H1 (cell line): Measurements from ENCODE around the gene FMC1. TPM values are rescaled to one million over a fixed set of nuclear protein-coding genes. Genes with fewer than 3 reads are reported as not detected.

Experiments
- CBX5 ChIP-seq: fragments of 300-800, 300-1000 bp; sonication (generic); IDR thresholded peaks from 2 replicates; pipeline ENCODE4 v1.7.1; 2016; ENCODE audit warnings: antibody characterized with exemption, low read length, low read depth
- CREB1 ChIP-seq: IDR thresholded peaks from 2 replicates; pipeline ENCODE4 v1.6.1; 2012; ENCODE audit warnings: inconsistent platforms
- EP300 ChIP-seq, 2 experiments: IDR thresholded peaks; 1 replicate in 1 of 2; 2 replicates in 1 of 2; pipeline ENCODE4 v1.6.1; 2011 to 2012; ENCODE audit warnings: low read depth in 2 of 2, low read length in 2 of 2, mild to moderate bottlenecking in 2 of 2, borderline replicate concordance in 1 of 2, inconsistent platforms in 1 of 2, moderate library complexity in 1 of 2
- POLR2AphosphoS5 ChIP-seq: IDR thresholded peaks from 2 replicates; pipeline ENCODE4 v1.6.1; 2011; ENCODE audit warnings: low read depth, low read length
- POU5F1 ChIP-seq: IDR thresholded peaks from 2 replicates; pipeline ENCODE4 v1.6.1; 2011; ENCODE audit warnings: low read depth, mild to moderate bottlenecking, low read length, moderate library complexity
- SAP30 ChIP-seq: fragments of 300-600 bp; sonication (generic); IDR thresholded peaks from 2 replicates; pipeline ENCODE4 v1.7.1; 2012; ENCODE audit warnings: low read length, moderate library complexity, mild to moderate bottlenecking, inconsistent platforms; ENCODE audit not compliant: insufficient read depth, insufficient replicate concordance
- SIRT6 ChIP-seq: IDR thresholded peaks from one replicate; pipeline ENCODE4 v1.7.1; 2012; ENCODE audit warnings: low read length, inconsistent platforms
- SIX5 ChIP-seq: IDR thresholded peaks from 2 replicates; pipeline ENCODE4 v1.6.1; 2011; ENCODE audit warnings: mild to moderate bottlenecking, low read depth, low read length
- TAF7 ChIP-seq: optimal IDR thresholded peaks from 2 replicates; pipeline ENCODE3; 2011; ENCODE audit warnings: low read depth, mild to moderate bottlenecking, inconsistent platforms, low read length, moderate library complexity, borderline replicate concordance
- polyA plus RNA-seq, 7 experiments: library from polyadenylated mRNA; depleted of rRNA in 3 of 7; stranded (reverse) in 5 of 7; unstranded in 2 of 7; fragments of >200 nt in 5 of 7; fragments of 200-250 nt in 2 of 7; gene quantifications; 1 replicate in 5 of 7; 2 replicates in 1 of 7; 4 replicates in 1 of 7; pipeline versions ENCODE4 v1.2.1 to v1.2.3, GENCODE V29; 2011 to 2013; ENCODE audit warnings: missing spikeins in 2 of 7, mixed read lengths in 2 of 7
- total RNA-seq: library from RNA; stranded (reverse); fragmentation: NEBNext Ultra II Directional; extraction: Animal tissue kit (Norgen Biotek cat#: 25700); gene quantifications from 2 replicates; pipeline ENCODE4 v1.2.1, GENCODE V29; 2021
- TF ChIP-seq, protein P1 (sequence below): fragments of 300-600 bp; sonication (generic); IDR thresholded peaks from 2 replicates; pipeline ENCODE4 v1.7.1; 2012; ENCODE audit warnings: low read length, moderate library complexity, mild to moderate bottlenecking, inconsistent platforms; ENCODE audit not compliant: insufficient replicate concordance

Gene FMC1
- total and polyA plus RNA-seq, 2 of the 8 experiments (the other 6 are each of a cell fraction or from before 2014, with no cell fraction given) = 15.8 to 28.4 TPM

GRCh38 chr7:139366400-139366799 is 25.3 kb downstream of the FMC1 start (continued):
- TF ChIP-seq, protein P1, sequence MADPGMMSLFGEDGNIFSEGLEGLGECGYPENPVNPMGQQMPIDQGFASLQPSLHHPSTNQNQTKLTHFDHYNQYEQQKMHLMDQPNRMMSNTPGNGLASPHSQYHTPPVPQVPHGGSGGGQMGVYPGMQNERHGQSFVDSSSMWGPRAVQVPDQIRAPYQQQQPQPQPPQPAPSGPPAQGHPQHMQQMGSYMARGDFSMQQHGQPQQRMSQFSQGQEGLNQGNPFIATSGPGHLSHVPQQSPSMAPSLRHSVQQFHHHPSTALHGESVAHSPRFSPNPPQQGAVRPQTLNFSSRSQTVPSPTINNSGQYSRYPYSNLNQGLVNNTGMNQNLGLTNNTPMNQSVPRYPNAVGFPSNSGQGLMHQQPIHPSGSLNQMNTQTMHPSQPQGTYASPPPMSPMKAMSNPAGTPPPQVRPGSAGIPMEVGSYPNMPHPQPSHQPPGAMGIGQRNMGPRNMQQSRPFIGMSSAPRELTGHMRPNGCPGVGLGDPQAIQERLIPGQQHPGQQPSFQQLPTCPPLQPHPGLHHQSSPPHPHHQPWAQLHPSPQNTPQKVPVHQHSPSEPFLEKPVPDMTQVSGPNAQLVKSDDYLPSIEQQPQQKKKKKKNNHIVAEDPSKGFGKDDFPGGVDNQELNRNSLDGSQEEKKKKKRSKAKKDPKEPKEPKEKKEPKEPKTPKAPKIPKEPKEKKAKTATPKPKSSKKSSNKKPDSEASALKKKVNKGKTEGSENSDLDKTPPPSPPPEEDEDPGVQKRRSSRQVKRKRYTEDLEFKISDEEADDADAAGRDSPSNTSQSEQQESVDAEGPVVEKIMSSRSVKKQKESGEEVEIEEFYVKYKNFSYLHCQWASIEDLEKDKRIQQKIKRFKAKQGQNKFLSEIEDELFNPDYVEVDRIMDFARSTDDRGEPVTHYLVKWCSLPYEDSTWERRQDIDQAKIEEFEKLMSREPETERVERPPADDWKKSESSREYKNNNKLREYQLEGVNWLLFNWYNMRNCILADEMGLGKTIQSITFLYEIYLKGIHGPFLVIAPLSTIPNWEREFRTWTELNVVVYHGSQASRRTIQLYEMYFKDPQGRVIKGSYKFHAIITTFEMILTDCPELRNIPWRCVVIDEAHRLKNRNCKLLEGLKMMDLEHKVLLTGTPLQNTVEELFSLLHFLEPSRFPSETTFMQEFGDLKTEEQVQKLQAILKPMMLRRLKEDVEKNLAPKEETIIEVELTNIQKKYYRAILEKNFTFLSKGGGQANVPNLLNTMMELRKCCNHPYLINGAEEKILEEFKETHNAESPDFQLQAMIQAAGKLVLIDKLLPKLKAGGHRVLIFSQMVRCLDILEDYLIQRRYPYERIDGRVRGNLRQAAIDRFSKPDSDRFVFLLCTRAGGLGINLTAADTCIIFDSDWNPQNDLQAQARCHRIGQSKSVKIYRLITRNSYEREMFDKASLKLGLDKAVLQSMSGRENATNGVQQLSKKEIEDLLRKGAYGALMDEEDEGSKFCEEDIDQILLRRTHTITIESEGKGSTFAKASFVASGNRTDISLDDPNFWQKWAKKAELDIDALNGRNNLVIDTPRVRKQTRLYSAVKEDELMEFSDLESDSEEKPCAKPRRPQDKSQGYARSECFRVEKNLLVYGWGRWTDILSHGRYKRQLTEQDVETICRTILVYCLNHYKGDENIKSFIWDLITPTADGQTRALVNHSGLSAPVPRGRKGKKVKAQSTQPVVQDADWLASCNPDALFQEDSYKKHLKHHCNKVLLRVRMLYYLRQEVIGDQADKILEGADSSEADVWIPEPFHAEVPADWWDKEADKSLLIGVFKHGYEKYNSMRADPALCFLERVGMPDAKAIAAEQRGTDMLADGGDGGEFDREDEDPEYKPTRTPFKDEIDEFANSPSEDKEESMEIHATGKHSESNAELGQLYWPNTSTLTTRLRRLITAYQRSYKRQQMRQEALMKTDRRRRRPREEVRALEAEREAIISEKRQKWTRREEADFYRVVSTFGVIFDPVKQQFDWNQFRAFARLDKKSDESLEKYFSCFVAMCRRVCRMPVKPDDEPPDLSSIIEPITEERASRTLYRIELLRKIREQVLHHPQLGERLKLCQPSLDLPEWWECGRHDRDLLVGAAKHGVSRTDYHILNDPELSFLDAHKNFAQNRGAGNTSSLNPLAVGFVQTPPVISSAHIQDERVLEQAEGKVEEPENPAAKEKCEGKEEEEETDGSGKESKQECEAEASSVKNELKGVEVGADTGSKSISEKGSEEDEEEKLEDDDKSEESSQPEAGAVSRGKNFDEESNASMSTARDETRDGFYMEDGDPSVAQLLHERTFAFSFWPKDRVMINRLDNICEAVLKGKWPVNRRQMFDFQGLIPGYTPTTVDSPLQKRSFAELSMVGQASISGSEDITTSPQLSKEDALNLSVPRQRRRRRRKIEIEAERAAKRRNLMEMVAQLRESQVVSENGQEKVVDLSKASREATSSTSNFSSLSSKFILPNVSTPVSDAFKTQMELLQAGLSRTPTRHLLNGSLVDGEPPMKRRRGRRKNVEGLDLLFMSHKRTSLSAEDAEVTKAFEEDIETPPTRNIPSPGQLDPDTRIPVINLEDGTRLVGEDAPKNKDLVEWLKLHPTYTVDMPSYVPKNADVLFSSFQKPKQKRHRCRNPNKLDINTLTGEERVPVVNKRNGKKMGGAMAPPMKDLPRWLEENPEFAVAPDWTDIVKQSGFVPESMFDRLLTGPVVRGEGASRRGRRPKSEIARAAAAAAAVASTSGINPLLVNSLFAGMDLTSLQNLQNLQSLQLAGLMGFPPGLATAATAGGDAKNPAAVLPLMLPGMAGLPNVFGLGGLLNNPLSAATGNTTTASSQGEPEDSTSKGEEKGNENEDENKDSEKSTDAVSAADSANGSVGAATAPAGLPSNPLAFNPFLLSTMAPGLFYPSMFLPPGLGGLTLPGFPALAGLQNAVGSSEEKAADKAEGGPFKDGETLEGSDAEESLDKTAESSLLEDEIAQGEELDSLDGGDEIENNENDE = no peak
- TF ChIP-seq TAF7 (no peak), POU5F1 (no peak), SAP30 (no peak), EP300 (IDR thresholded peaks at IDR 0.05; ENCODE audit: borderline replicate concordance in 1 of 2, low read depth in 2 of 2, low read length in 2 of 2) (no peak), SIRT6 (no peak), SIX5 (no peak), CBX5 (no peak), POLR2AphosphoS5 (no peak), CREB1 (no peak)
